Right renal cortex interstitium (tissue), 3 donors: ENCODE data around the gene RHNO1. TPM values are rescaled to one million over a fixed set of nuclear protein-coding genes. Genes with fewer than 3 reads are reported as not detected.
"Not testable (repeated sequence)": the region's sequence is repeated elsewhere in the genome, so short reads cannot be mapped to it uniquely, and the experiment has no call there.

ENCODE experiments used
- DNase-seq, 3 donors: peaks; one replicate each; pipeline ENCODE4 v3.0.0-alpha.2; 2013; ENCODE audit warnings: low read depth in 3 of 3, low spot score in 2 of 3
- polyA plus RNA-seq, 3 donors: library from polyadenylated mRNA; unstranded; fragments of 120-200 nt; gene quantifications; one replicate each; pipeline ENCODE4 v1.2.1, GENCODE V29; 2013; ENCODE audit not compliant: insufficient read length in 3 of 3

The RHNO1 gene
- polyA plus RNA-seq, 3 donors = 41.9 to 47.6 (median 44.3) TPM

GRCh38 chr12:2858334-2858733, 18.7 kb upstream of the RHNO1 start:
- no peak for DNase-seq

GRCh38 chr12:2858944-2859421, 18.0 kb upstream of the RHNO1 start:
- no peak for DNase-seq

GRCh38 chr12:2860170-2860569, 16.9 kb upstream of the RHNO1 start:
- no peak for DNase-seq

GRCh38 chr12:2862876-2863275, 14.1 kb upstream of the RHNO1 start:
- no peak for DNase-seq

- not testable (repeated sequence) for DNase-seq
Measured at GRCh38 chr12:2863402-2863801, 13.6 kb upstream of the RHNO1 start.

- DNase-seq = no peak
Measured at GRCh38 chr12:2864198-2864597, 12.8 kb upstream of the RHNO1 start.

- DNase-seq = not testable (repeated sequence)
Measured at GRCh38 chr12:2868986-2869632, 7.9 kb upstream of the RHNO1 start.

- DNase-seq = no peak
Measured at GRCh38 chr12:2876431-2877046, 484 bp upstream of the RHNO1 start.

GRCh38 chr12:2877953-2878732, 1.1 kb downstream of the RHNO1 start:
- no peak for DNase-seq

- DNase-seq = no peak
Measured at GRCh38 chr12:2879853-2880252, 2.8 kb downstream of the RHNO1 start.

GRCh38 chr12:2884810-2885209, 7.8 kb downstream of the RHNO1 start:
- DNase-seq = no peak

GRCh38 chr12:2886768-2887450, 9.9 kb downstream of the RHNO1 start:
- no peak for DNase-seq

- DNase-seq = no peak
Measured at GRCh38 chr12:2890001-2890387, 13.0 kb downstream of the RHNO1 start.

- DNase-seq = peak; percentile 89 to 96 (median 91)
Measured at GRCh38 chr12:2890388-2891239, 13.6 kb downstream of the RHNO1 start, which contains the start of gene TULP3. TSS of gene TULP3 (plus strand) at chr12:2890891. CDS start at chr12:2890948, 57 bp downstream.

GRCh38 chr12:2891240-2892053, 14.4 kb downstream of the RHNO1 start:
- peak in 1 of 3 donors; percentile 57 for DNase-seq

GRCh38 chr12:2892246-2892645, 15.2 kb downstream of the RHNO1 start:
- DNase-seq = no peak

- DNase-seq = no peak
Measured at GRCh38 chr12:2893007-2893406, 16.0 kb downstream of the RHNO1 start.

GRCh38 chr12:2895051-2895451, 18.0 kb downstream of the RHNO1 start:
- no peak for DNase-seq

- no peak for DNase-seq
Measured at GRCh38 chr12:2895511-2895910, 18.5 kb downstream of the RHNO1 start.
